Fibroblast of lung (primary cell): ENCODE data around the gene FBXW5. TPM values are rescaled to one million over a fixed set of nuclear protein-coding genes. Genes with fewer than 3 reads are reported as not detected.

Experiments used
- DNase-seq, 2 donors: peaks; one replicate each; pipeline versions ENCODE4 v3.0.0 to v3.0.0-alpha.2; 2010; ENCODE audit warnings: low read depth in 2 of 2
- H2AFZ ChIP-seq: 2 replicates; pipeline ENCODE4 v1.5.1; 2012; ENCODE audit warnings: low read length, control low read depth, inconsistent platforms
- H3K27ac ChIP-seq: 2 replicates; pipeline ENCODE4 v1.5.1; 2011; ENCODE audit warnings: low read length, control low read depth; ENCODE audit not compliant: insufficient read depth
- H3K27me3 ChIP-seq: 2 replicates; pipeline ENCODE4 v1.5.1; 2011; ENCODE audit warnings: mild to moderate bottlenecking, low read length; ENCODE audit not compliant: control insufficient read depth, insufficient read depth
- H3K36me3 ChIP-seq: 2 replicates; pipeline ENCODE4 v1.5.1; 2011; ENCODE audit warnings: low read length; ENCODE audit not compliant: control insufficient read depth, insufficient read depth
- H3K4me1 ChIP-seq: 2 replicates; pipeline ENCODE4 v1.5.1; 2011; ENCODE audit warnings: low read length; ENCODE audit not compliant: control insufficient read depth, insufficient read depth; ENCODE audit errors: extremely low read depth
- H3K4me2 ChIP-seq: 2 replicates; pipeline ENCODE4 v1.5.1; 2011; ENCODE audit warnings: low read length, control low read depth; ENCODE audit not compliant: insufficient read depth; ENCODE audit errors: extremely low read depth
- H3K4me3 ChIP-seq, 4 experiments: fragments of 200-600 bp in 1 of 4; sonication (generic) in 1 of 4; replicated peaks in 1 of 4; 2 replicates each; pipeline ENCODE4 v1.5.1; 2011 to 2016; ENCODE audit warnings: low read length in 4 of 4, low read depth in 3 of 4, mild to moderate bottlenecking in 3 of 4, control low read depth in 2 of 4, inconsistent platforms in 1 of 4, mixed read lengths in 1 of 4; ENCODE audit not compliant: insufficient read depth in 1 of 4; ENCODE audit errors: control extremely low read depth in 1 of 4
- H3K79me2 ChIP-seq: 2 replicates; pipeline ENCODE4 v1.5.1; 2012; ENCODE audit warnings: mild to moderate bottlenecking, low read length, inconsistent platforms; ENCODE audit not compliant: control insufficient read depth, insufficient read depth
- H3K9ac ChIP-seq: 2 replicates; pipeline ENCODE4 v1.5.1; 2011; ENCODE audit warnings: mild to moderate bottlenecking, low read length, control low read depth; ENCODE audit not compliant: insufficient read depth
- H3K9me3 ChIP-seq: 2 replicates; pipeline ENCODE4 v1.5.1; 2012; ENCODE audit warnings: low read depth, low read length; ENCODE audit not compliant: control insufficient read depth, insufficient read depth
- H4K20me1 ChIP-seq: 2 replicates; pipeline ENCODE4 v1.5.1; 2011; ENCODE audit warnings: low read length; ENCODE audit not compliant: control insufficient read depth, insufficient read depth; ENCODE audit errors: extremely low read depth
- CTCF ChIP-seq, 2 donors: IDR thresholded peaks in 1 of 2; conservative IDR thresholded peaks in 1 of 2; 1 replicate in 1 of 2; 2 replicates in 1 of 2; pipeline ENCODE4 v1.5.1; 2011 to 2012; ENCODE audit warnings: low read length in 2 of 2, control low read depth in 1 of 2, inconsistent platforms in 1 of 2, low read depth in 1 of 2, mild to moderate bottlenecking in 1 of 2
- EZH2 ChIP-seq: IDR thresholded peaks from 2 replicates; pipeline ENCODE4 v1.5.1; 2012; ENCODE audit warnings: low read length, control low read depth, mild to moderate bottlenecking; ENCODE audit errors: missing control alignments
- polyA plus RNA-seq, 2 donors: library from polyadenylated mRNA; depleted of rRNA in 1 of 2; stranded (reverse) in 1 of 2; unstranded in 1 of 2; fragments of >200 nt; gene quantifications; 2 replicates each; pipeline ENCODE4 v1.2.1, GENCODE V29; 2011 to 2012; ENCODE audit warnings: missing spikeins in 1 of 2
- total RNA-seq: library from RNA; depleted of rRNA; stranded (reverse); fragments of >200 nt; gene quantifications from 2 replicates; pipeline ENCODE4 v1.2.1, GENCODE V29; 2014

FBXW5 gene
- total and polyA plus RNA-seq, 2 donors (not counting 1 experiment from before 2014, with no cell fraction given) = 31.3 to 166 TPM

- H3K4me3 ChIP-seq = peak overlapping the region; percentile 61 to 90 (median 84)
- H3K36me3 ChIP-seq = peaks cover 38% of the 10 kb centered on the region
- peak overlapping the region; percentile 85 for H3K27ac ChIP-seq
- no peak overlapping the region for H2AFZ ChIP-seq
- no peaks in the 10 kb centered on the region for H3K27me3 ChIP-seq
- no peaks in the 10 kb centered on the region for H3K9me3 ChIP-seq
- peaks cover 2% of the 10 kb centered on the region for H3K4me1 ChIP-seq
- TF ChIP-seq CTCF (conservative IDR thresholded peaks at IDR 0.05 in 1 of 2, IDR thresholded peaks at IDR 0.05 in 1 of 2; ENCODE audit: low read depth in 1 of 2, low read length in 2 of 2) (no peak), EZH2 (no peak)
- H3K4me2 ChIP-seq = peak overlapping the region; percentile 88
- DNase-seq = peak; percentile 11 to 22
- peaks cover 23% of the 10 kb centered on the region for H3K79me2 ChIP-seq
- H3K9ac ChIP-seq = peak overlapping the region; percentile 80
- no peaks in the 10 kb centered on the region for H4K20me1 ChIP-seq
These were observed 987 bp downstream of the FBXW5 start for GRCh38 chr9:136943291-136944211.

GRCh38 chr9:136942881-136943230 is 1.7 kb downstream of the FBXW5 start:
- Histone ChIP-seq H2AFZ (no peak overlapping the region), H3K4me2 (peak overlapping the region; percentile 88), H3K27ac (no peak overlapping the region), H3K36me3 (peaks cover 38% of the 10 kb centered on the region), H3K9me3 (no peaks in the 10 kb centered on the region), H3K4me3 (peak overlapping the region in 2 of 4 experiments; percentile 83 to 84), H3K9ac (peak overlapping the region; percentile 7), H3K79me2 (peaks cover 23% of the 10 kb centered on the region), H3K27me3 (no peaks in the 10 kb centered on the region), H4K20me1 (no peaks in the 10 kb centered on the region), H3K4me1 (peaks cover 2% of the 10 kb centered on the region)
- DNase-seq = no peak
- no peak for TF ChIP-seq EZH2
- no peak for TF ChIP-seq CTCF (conservative IDR thresholded peaks at IDR 0.05 in 1 of 2, IDR thresholded peaks at IDR 0.05 in 1 of 2; ENCODE audit: low read depth in 1 of 2, low read length in 2 of 2)

- Histone ChIP-seq H4K20me1 (no peaks in the 10 kb centered on the region), H3K4me2 (peak overlapping the region; percentile 88), H2AFZ (no peak overlapping the region), H3K27ac (no peak overlapping the region), H3K4me1 (peaks cover 2% of the 10 kb centered on the region), H3K27me3 (no peaks in the 10 kb centered on the region), H3K79me2 (peaks cover 23% of the 10 kb centered on the region), H3K4me3 (peak overlapping the region in 1 of 4 experiments; percentile 83), H3K9ac (peak overlapping the region; percentile 7), H3K9me3 (no peaks in the 10 kb centered on the region), H3K36me3 (peaks cover 38% of the 10 kb centered on the region)
- no peak for DNase-seq
- TF ChIP-seq EZH2 = no peak
- no peak for TF ChIP-seq CTCF (conservative IDR thresholded peaks at IDR 0.05 in 1 of 2, IDR thresholded peaks at IDR 0.05 in 1 of 2; ENCODE audit: low read depth in 1 of 2, low read length in 2 of 2)
These were observed 2.2 kb downstream of the FBXW5 start for GRCh38 chr9:136942112-136942880.
